B cell (primary cell): ENCODE data around the gene EBLN2. TPM values are rescaled to one million over a fixed set of nuclear protein-coding genes. Genes with fewer than 3 reads are reported as not detected.

Experiments used
- ATAC-seq: fragments of 200-7000 bp; cut with Tn5 transposase; one replicate; pipeline ENCODE4 v1.10.0; 2021; ENCODE audit warnings: low read depth, mild to moderate bottlenecking, moderate number of reproducible peaks, moderate library complexity
- CTCF ChIA-PET: fragments of 350-600 bp; sonication (Branson Sonifier 250); formaldehyde crosslinking; loops from one replicate; lab custom pipeline; 2021; ENCODE audit warnings: antibody characterized with exemption, inconsistent platforms; lab: Charles Lee
- POLR2A ChIA-PET: fragments of 350-600 bp; sonication (Branson Sonifier 250); formaldehyde crosslinking; loops from one replicate; lab custom pipeline; 2021; ENCODE audit warnings: antibody characterized with exemption; lab: Charles Lee
- DNase-seq: peaks from one replicate; pipeline ENCODE4 v3.0.0; 2013
- H2AFZ ChIP-seq: 2 replicates; pipeline ENCODE4 v1.6.1; 2012; ENCODE audit warnings: mild to moderate bottlenecking, low read depth, low read length; ENCODE audit not compliant: insufficient read depth, poor library complexity, severe bottlenecking
- H3K27ac ChIP-seq, 2 donors: 1 replicate in 1 of 2; 2 replicates in 1 of 2; pipeline ENCODE4 v1.5.1; 2012 to 2013; ENCODE audit warnings: low read length in 2 of 2, mild to moderate bottlenecking in 2 of 2, moderate library complexity in 1 of 2
- H3K27me3 ChIP-seq, 4 experiments: fragments of 200-600 bp in 1 of 4; sonication (generic) in 1 of 4; replicated peaks in 1 of 4; 1 replicate in 2 of 4; 2 replicates in 2 of 4; pipeline versions ENCODE4 v1.6.1 to v1.7.0; 2013 to 2016; ENCODE audit warnings: low read length in 3 of 4, mild to moderate bottlenecking in 2 of 4, mixed read lengths in 1 of 4, moderate library complexity in 1 of 4; ENCODE audit not compliant: insufficient read depth in 4 of 4, control insufficient read depth in 3 of 4; ENCODE audit errors: control extremely low read depth in 1 of 4
- H3K36me3 ChIP-seq, 2 experiments: replicated peaks in 1 of 2; 1 replicate in 1 of 2; 2 replicates in 1 of 2; pipeline versions ENCODE4 v1.6.1 to v1.7.1; 2013; ENCODE audit warnings: low read length in 1 of 2; ENCODE audit not compliant: insufficient read depth in 2 of 2, control insufficient read depth in 1 of 2; ENCODE audit errors: control extremely low read depth in 1 of 2, extremely low read depth in 1 of 2
- H3K4me1 ChIP-seq, 2 donors: fragments of 200-600 bp in 1 of 2; sonication (generic) in 1 of 2; 1 replicate in 1 of 2; 2 replicates in 1 of 2; pipeline versions ENCODE4 v1.5.1 to v1.6.1; 2013 to 2017; ENCODE audit warnings: low read length in 2 of 2; ENCODE audit not compliant: control insufficient read depth in 2 of 2, insufficient read depth in 2 of 2
- H3K4me2 ChIP-seq: replicated peaks from 2 replicates; pipeline ENCODE3; 2012; ENCODE audit warnings: mild to moderate bottlenecking, low read depth, low read length; ENCODE audit not compliant: poor library complexity, severe bottlenecking
- H3K4me3 ChIP-seq, 5 experiments: fragments of 200-600 bp in 1 of 5; sonication (generic) in 1 of 5; 1 replicate in 3 of 5; 2 replicates in 2 of 5; pipeline versions ENCODE4 v1.5.1 to v1.7.0; 2011 to 2016; ENCODE audit warnings: low read length in 4 of 5, mild to moderate bottlenecking in 4 of 5, low read depth in 2 of 5, control low read depth in 1 of 5, moderate library complexity in 1 of 5; ENCODE audit not compliant: insufficient read depth in 1 of 5; ENCODE audit errors: control extremely low read depth in 1 of 5, extremely low read depth in 1 of 5
- H3K79me2 ChIP-seq: fragments of 200-600 bp; sonication (generic); one replicate; pipeline ENCODE4 v1.6.0; 2016; ENCODE audit warnings: low read length; ENCODE audit not compliant: control insufficient read depth, insufficient read depth
- H3K9ac ChIP-seq: fragments of 200-600 bp; sonication (generic); 2 replicates; pipeline ENCODE4 v1.6.1; 2017; ENCODE audit warnings: mild to moderate bottlenecking, low read length, moderate library complexity
- H3K9me3 ChIP-seq, 3 donors: one replicate each; pipeline versions ENCODE4 v1.6.1 to v1.7.1; 2013; ENCODE audit warnings: low read length in 2 of 3; ENCODE audit not compliant: control insufficient read depth in 2 of 3, insufficient read depth in 1 of 3; ENCODE audit errors: control extremely low read depth in 1 of 3
- H4K20me1 ChIP-seq: 2 replicates; pipeline ENCODE4 v1.6.0; 2012; ENCODE audit warnings: mild to moderate bottlenecking, low read length; ENCODE audit not compliant: insufficient read depth, control insufficient read depth, poor library complexity, severe bottlenecking
- H3K27ac Mint-ChIP-seq: one replicate; pipeline ENCODE4 v1.8.0; 2021; ENCODE audit warnings: mixed read lengths
- H3K27me3 Mint-ChIP-seq: one replicate; pipeline ENCODE4 v1.8.0; 2021; ENCODE audit warnings: mixed read lengths
- H3K4me1 Mint-ChIP-seq: one replicate; pipeline ENCODE4 v1.8.0; 2021; ENCODE audit warnings: mixed read lengths
- H3K4me3 Mint-ChIP-seq: one replicate; pipeline ENCODE4 v1.8.0; 2021; ENCODE audit warnings: mixed read lengths
- H3K9me3 Mint-ChIP-seq: one replicate; pipeline ENCODE4 v1.8.0; 2022; ENCODE audit warnings: mixed read lengths; ENCODE audit not compliant: insufficient read depth
- CTCF ChIP-seq: fragments of 200-600 bp; IDR thresholded peaks from one replicate; pipeline ENCODE4 v1.8.0; 2022; ENCODE audit warnings: antibody characterized with exemption, mild to moderate bottlenecking
- EZH2 ChIP-seq: IDR thresholded peaks from 2 replicates; pipeline ENCODE4 v1.6.1; 2012; ENCODE audit warnings: borderline replicate concordance, low read depth, mild to moderate bottlenecking, moderate library complexity, low read length; ENCODE audit not compliant: insufficient read depth, poor library complexity, severe bottlenecking
- WGBS: methylation state at CpG from one replicate; pipeline ENCODE4 v1.1.5; 2013; ENCODE audit warnings: missing lambda C conversion rate; ENCODE audit not compliant: insufficient coverage; 5-methylcytosine and 5-hydroxymethylcytosine counted together
- intact Hi-C: fragments of 100-400 bp; cut with micrococcal nuclease; formaldehyde crosslinking; loops from one replicate; pipeline ENCODE4 v1.10.0; 2022
- polyA plus RNA-seq: library from polyadenylated mRNA; depleted of rRNA; stranded (reverse); fragments of >200 nt; gene quantifications from 2 replicates; pipeline ENCODE4 v1.2.3, GENCODE V29; 2012
- total RNA-seq, 2 donors: library from RNA; stranded (reverse); fragments of 120-200 nt in 1 of 2; gene quantifications; 1 replicate in 1 of 2; 2 replicates in 1 of 2; pipeline versions ENCODE4 v1.2.3 to v1.2.4, GENCODE V29; 2013 to 2022

The EBLN2 gene
- total and polyA plus RNA-seq, 2 donors (not counting 1 experiment from before 2014, with no cell fraction given) = 4.5 to 10.2 TPM

GRCh38 chr3:73071952-73072351 is 10.5 kb downstream of the EBLN2 start:
- ATAC-seq (no peak), DNase-seq (no peak)
- H3K9ac ChIP-seq = no peak overlapping the region
- H3K4me2 ChIP-seq = no peak overlapping the region
- H3K4me1 Mint-ChIP-seq = no peaks in the 10 kb centered on the region
- H3K27me3 ChIP-seq = no peaks in the 10 kb centered on the region
- no peak overlapping the region for H3K27ac ChIP-seq
- peaks cover 2 to 4% of the 10 kb centered on the region in 2 experiments for H3K36me3 ChIP-seq
- no peaks in the 10 kb centered on the region for H3K4me1 ChIP-seq
- H2AFZ ChIP-seq = no peak overlapping the region
- no peak for TF ChIP-seq CTCF
- no peak for TF ChIP-seq EZH2
- no peaks in the 10 kb centered on the region for H3K27me3 Mint-ChIP-seq
- no peaks in the 10 kb centered on the region for H3K79me2 ChIP-seq
- no peaks in the 10 kb centered on the region for H3K9me3 Mint-ChIP-seq
- WGBS = no CpG with 5 or more reads among the region's 1 CpG
- CTCF ChIA-PET = no interaction called here
- no peaks in the 10 kb centered on the region for H3K9me3 ChIP-seq
- H3K4me3 ChIP-seq = no peak overlapping the region
- intact Hi-C loops = no loop called here
- H3K4me3 Mint-ChIP-seq = no peak overlapping the region
- H4K20me1 ChIP-seq = no peaks in the 10 kb centered on the region
- H3K27ac Mint-ChIP-seq = no peak overlapping the region
- POLR2A ChIA-PET = no interaction called here

- TF ChIP-seq EZH2 = no peak
- TF ChIP-seq CTCF = no peak
- Histone ChIP-seq H3K36me3 (peaks cover 0 to 2% of the 10 kb centered on the region in 2 experiments), H4K20me1 (no peaks in the 10 kb centered on the region), H3K9me3 (no peaks in the 10 kb centered on the region), H3K27ac (no peak overlapping the region), H2AFZ (no peak overlapping the region), H3K4me2 (no peak overlapping the region), H3K4me3 (no peak overlapping the region), H3K4me1 (no peaks in the 10 kb centered on the region), H3K9ac (no peak overlapping the region), H3K27me3 (no peaks in the 10 kb centered on the region), H3K79me2 (no peaks in the 10 kb centered on the region)
- ATAC-seq (no peak), DNase-seq (no peak)
- ChIA-PET CTCF (interaction anchor here (1.1 kb wide), 1 partner anchor 16 kb away, joined by 3 read pairs; no protein-coding TSS in a partner anchor), POLR2A (no interaction called here)
- no CpG with 5 or more reads among the region's 1 CpG for WGBS
- no peaks in the 10 kb centered on the region for H3K9me3 Mint-ChIP-seq
- H3K4me3 Mint-ChIP-seq = no peak overlapping the region
- H3K27ac Mint-ChIP-seq = no peak overlapping the region
- H3K27me3 Mint-ChIP-seq = no peaks in the 10 kb centered on the region
- intact Hi-C loops = no loop called here
- no peaks in the 10 kb centered on the region for H3K4me1 Mint-ChIP-seq
Observed at GRCh38 chr3:73072634-73073033, 11.2 kb downstream of the EBLN2 start.
